GM21390 (cell line): ENCODE data around the gene CR1L.
"Not testable (repeated sequence)": the region's sequence is repeated elsewhere in the genome, so short reads cannot be mapped to it uniquely, and the experiment has no call there.

Experiments used
- ATAC-seq: cut with Tn5 transposase; IDR thresholded peaks from one replicate; pipeline ENCODE4 v1.9.1; 2021; ENCODE audit not compliant: unreplicated experiment

The CR1L gene

DNA sequence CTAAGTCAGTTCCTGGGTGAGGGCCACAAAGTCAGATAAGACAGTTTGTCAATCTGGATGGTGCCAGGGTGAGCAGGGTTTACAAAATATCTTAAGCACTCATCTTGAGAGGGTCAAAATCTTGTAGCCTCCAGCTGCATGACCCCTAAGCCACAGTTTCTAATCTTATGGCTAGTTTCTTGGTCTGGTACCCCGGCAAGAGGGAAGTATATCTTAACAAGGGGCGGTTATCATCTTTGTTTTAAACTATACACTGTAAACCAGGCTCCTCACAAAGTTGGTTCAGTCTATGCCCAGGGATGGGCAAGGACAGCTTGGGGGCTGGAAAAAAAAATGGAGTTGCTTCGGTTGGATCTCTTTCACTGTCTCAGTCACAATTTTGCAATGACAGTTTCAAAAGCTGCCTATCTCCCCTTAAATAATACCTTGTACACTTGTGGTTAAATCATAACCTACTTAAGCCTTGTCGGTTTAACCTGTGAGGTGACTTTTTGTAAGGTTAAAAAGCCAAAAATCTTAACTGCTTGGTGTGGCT, 99.1 kb downstream of the CR1L start:
- no peak for ATAC-seq

DNA sequence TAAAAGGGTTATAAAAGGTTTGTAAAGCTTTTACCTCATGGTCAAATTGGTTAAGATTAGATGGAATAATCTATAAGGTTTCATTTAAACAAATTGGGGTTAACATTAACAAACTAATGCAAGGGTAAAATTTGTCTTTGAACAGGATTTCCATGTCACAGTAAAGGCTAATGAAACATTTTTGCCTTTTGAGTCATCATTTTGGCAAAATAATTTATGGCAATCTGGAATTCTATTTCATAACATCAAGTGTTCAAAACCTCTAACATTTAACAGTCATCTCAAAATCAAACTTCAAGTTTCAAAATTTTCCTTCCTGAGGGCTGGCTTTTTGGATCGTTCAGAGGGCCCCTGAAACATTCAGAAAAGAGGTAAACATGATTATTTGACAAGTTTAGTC, 100.4 kb downstream of the CR1L start:
- no peak for ATAC-seq

DNA sequence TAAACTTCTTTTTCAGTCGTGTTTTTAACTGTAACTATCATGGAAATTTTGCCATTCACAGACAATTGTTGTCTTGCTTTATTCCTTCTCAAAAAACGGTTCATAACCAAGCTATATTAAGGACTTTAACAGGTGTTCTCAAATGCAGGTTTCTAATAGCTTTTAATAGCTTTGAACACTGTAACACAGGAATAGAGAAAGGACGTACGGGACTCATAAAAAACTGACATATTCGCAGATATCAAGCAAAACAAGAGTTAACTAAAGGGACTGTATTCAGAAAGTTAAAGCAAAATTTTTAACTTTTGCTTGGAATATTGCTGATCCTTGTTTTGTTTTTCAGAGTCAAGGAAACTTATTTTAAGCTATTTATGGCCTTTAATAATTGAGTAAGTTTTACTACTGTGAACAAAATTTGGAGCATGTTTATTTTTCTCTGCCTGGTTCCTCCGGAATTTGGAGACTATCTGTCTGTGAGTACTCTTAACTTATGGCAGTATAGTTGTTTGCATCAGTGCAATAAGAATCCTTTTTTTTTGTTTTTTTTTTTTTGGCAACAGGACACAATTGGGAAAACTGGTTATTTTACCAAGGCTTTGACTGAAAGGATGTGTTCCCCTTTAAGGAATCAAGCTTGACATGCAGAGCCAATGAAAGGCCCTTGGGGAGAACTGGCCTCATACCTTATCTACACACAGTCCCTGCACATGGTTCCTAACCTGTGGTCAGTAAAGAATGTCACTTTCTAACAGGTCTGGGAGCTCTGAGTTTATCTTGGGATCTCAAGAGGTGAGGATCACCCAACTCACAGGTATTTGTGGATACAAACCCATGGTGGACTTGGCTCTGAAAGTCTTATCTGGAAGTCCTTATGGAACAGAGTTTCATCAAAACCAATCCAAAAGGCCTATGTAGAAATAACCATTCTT, 101.2 kb downstream of the CR1L start:
- ATAC-seq, result no peak

DNA sequence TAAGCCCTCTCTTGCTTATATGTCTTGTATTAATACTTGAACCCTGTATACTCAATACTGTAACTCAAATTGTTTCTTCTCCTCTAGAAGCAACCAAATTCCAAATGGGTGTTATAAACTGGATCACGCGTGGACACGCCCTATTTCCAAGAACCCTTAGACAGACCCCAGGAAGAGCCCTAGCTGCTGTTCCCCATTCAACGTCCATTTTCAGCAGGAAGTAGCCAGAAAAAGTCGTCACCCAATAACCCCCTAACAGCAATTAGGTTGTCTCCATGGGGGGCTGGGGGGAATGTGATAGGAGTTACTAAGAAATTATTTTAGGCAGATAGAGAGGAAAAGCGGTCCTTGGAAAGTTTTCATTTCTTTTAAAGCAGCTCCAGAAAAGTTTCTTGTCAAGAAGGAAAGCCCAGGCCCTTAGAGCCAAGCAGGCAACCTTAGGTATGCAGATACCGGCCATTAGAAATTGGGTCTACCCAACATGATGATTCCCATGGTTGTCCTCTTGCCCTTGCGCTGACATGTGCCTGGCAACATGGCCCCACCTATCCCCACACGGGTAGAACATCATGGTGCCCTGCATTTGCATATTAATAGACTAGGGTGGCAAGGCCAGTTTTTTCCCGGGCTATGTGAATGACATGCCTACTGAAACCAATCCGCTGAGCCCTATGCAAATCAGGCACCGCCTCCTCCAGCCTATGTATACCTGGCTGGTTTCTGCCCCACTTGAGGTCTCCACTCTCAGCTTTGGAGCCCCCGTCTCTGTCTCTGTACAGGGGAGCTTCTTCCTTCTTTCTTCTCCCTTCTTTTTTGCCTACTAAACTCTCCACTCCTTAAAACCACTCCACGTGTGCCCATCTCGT, 102.9 kb downstream of the CR1L start:
- ATAC-seq, result no peak

DNA sequence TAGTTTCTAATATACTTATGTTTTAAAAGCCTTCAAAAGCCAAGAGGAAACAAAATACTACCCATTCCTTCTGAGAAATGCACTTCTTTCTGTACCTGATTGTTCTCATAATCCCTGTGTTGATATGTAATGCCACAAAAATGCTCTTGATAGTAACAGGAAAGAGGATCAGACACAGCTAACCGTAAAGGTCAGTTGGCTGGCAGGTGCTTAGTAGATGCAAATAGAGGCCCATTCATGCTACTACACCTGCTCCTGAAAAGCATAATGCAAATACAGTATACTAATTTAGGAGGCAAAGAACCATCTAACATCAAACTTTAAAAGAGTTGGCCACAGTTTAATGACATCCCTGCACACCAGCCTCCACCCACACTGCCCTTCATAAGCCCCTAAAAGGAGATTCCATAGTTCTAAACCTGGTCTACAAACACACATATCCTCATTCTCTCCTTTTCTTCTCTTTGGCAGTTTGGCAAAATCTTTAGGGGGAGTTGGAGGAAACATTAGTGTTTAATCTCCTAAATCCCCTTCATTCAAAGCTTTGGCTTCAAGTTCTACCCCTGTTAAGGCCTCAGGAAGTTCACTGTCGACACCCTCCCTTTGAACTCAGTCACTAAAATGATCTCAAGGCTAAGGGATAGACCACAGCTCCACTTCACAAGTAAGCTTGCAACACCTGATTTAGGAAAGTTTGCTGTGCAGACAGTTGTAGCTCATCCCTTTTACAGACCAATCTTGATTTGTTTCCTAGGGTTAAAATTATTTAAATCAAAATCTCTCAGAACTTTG, 104.0 kb downstream of the CR1L start:
- ATAC-seq, result no peak

DNA sequence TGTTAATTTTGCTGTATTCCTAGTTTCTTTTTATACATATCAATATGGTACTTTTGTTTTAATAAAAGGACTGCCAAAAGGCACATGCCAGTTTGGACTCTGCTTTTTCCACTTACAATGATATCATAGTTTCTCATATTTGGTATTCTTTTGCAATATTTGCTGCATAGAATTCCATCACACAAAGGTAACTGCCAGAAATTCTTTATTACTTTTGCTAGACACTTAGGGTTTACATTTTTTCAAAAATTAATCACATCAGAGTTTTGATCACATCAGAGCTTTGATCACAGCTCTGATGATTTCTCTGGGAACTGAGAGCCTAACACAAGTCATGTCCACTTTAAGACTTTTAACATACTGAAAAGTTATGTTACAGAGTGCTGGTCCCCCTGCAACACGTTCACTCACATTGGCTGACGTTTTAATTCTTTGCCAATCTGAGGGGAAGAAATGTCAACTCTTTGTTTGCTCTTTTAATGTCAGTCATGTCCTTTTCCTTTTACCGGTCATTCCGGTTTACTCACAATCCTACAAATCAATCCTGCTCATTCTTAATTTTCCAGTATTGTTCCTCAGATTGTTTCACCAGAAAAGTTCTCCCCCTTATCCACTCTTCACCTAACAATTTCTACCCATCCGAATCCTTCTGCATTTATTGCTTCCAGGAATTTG, 105.8 kb downstream of the CR1L start:
- ATAC-seq, result no peak

DNA sequence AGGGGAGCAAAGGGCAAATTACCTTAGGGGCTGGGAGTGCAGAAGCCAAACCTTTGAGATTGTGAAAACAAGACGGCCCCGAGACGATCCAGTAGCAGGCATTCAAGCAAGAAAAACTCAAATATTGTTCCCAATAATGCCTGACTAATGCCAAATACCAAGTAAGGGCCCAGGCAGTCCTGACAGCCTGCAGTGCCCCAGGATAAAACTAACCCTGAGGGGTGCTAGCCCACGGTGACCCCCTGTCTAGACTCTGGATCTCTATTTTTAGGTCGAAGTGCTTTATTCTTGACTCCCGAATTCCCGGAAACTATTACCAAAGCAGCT, 106.5 kb downstream of the CR1L start:
- ATAC-seq, result peak; percentile 4

DNA sequence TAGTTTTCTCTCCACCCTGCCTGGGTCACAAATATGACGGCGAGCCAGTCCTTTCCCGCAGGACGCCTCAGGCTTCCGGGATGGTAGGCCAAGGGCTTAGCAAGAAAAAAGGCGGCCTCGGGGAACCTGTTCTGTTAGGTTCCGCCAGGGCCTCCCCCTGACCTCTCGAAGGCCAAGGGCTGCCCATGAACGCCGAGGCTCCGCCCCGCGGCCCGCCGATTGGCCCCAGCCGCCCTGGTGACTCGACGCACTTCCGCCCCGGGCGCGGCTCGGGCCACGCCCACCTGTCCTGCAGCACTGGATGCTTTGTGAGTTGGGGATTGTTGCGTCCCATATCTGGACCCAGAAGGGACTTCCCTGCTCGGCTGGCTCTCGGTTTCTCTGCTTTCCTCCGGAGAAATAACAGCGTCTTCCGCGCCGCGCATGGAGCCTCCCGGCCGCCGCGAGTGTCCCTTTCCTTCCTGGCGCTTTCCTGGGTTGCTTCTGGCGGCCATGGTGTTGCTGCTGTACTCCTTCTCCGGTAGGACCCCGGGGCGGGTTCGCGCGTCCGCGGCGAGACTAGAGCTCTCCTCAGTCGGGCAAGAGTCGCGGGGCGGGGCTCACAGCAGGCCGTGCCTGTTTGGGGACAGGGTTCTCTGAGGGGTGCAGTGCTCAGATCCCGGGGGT, 107.0 kb downstream of the CR1L start, which contains the start of gene CD46:
Gene CD46 (plus strand): TSS at position 265 of the 666 bp plus-strand sequence. CDS start 159 bp downstream, at position 424.
- peak; percentile 93 for ATAC-seq

DNA sequence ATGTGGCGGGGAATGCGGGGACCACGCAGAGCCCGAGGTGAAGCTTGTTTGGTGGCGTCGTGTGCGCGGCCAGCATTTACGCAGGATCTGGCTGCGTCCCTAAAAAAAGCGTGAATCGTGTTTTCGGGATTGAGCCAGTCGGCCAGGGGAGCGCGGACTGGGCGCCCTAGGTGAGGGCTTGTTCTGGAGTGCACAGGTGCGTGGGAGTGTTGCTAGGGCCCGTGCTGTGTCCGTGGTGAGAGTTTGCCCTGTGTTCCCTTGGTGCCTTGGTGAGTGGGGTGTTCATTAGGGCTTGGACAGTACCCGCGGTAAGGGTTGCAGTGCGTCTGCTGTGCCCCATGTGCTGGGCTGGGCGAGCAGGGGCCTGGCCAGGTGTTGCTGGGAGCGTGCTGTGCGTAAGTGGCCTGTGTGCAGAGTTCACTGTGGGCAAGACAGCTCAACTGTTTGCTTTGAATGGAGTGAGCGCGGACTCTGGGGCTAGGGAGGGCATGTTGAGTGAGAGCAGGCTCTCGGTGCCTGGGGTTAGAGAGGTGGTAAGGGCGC, 107.6 kb downstream of the CR1L start:
- peak; percentile 25 for ATAC-seq

DNA sequence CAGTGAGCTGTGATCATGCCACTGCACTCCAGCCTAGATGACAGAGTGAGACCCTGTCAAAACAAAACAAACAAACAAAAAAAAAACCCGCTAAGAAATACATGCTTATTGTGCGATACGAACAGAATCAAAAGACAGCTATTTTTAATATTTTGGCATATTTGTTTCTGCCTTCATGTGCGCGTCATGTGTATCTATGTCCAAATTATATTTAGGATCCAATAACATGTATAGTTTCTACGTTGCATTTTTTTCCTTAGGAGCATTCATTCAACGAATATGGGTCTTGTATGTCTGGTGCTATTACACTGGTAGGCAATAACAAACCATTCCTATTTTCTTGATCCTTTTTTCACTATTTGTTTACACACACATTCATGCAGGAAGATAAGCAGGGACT, 108.7 kb downstream of the CR1L start:
- no peak for ATAC-seq

DNA sequence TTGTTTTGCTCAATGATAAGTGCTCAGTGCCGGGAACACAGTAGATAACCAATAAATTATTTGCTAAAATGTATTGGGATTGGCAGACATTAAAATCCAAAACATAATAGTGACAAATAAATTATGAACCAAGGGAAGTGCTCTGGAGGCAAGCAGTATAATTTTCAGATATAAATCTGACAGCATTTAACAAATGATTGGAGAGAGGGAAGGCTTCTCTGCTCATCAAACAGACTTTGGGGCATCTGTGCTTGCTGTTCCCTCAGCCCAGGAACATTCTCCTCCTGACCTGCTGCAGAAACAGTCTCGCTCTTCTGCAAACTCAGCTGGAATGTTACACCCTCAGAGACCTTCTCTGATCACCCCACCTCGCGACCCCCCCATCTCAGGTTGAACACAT, 109.1 kb downstream of the CR1L start:
- no peak for ATAC-seq

DNA sequence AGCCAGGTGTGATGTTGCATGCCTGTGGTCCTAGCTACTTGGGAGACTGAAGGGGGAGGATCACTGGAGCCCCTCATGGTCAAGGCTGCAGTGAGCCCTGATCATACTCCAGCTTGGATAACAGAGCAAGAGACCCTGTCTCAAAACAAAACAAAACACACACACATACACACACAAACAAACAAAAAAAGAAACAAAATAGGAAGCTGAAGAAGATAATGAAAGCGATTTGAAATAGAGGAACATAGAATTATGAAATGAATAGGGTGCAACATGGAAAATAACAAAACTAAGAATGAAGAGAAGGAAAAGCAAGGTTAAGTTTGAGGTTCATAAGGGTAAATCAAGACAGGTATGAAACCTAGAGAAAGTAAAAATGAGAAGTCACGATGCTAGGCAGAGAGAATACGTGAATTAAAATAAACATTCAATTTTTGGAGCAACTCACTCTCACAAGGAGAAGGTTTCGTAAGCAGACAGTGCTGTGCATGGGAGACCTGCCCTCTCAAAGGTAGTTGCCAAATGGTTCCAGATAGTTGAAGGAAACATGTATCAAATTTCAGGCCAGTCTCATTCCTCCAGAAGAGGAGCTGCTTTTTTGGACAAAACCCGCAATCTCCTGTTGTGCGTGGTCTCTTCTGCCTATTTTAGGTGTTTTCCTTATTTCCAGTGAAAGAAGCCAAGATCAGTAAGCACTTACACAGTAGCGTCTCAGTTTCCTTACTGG, 110.2 kb downstream of the CR1L start:
- no peak for ATAC-seq

DNA sequence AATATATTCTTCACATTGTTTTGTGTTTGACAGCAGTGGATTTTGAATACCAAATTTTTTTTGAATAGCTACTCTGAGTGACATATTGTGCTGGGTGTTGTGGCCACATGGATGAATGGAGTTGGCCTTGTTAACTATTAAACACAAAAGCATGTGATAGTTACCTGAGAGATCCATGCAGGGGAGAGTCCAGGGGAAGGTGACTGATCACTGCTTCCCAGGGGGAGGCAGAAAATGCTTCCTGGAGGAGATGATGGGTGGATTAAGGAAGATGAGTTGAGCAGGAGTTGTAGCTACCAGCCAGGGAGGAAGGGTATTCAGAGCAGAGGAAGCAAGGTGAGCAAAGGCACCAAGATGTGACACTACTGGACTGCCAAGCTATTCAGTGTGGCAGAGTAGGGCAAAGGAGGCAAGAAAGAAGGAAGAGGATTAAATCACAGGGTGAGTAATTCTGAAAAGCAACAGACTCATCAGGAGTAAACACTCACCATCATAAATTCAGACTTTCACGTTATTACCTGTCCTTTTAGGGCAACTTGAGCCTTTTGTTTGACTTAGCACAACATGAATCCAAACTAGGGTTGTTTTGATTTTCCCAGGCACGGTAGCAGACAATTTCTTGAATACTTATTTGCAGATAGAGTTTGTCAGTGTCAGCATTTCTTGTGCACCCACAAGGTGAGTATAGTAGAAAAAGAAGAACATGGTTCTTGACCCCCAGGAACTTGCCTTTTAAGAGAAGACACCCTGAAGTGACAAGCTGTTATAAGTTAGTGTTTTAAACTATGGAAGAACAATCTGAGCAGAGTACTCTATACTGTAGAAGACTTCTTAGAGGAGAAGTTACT, 111.1 kb downstream of the CR1L start:
- no peak for ATAC-seq

DNA sequence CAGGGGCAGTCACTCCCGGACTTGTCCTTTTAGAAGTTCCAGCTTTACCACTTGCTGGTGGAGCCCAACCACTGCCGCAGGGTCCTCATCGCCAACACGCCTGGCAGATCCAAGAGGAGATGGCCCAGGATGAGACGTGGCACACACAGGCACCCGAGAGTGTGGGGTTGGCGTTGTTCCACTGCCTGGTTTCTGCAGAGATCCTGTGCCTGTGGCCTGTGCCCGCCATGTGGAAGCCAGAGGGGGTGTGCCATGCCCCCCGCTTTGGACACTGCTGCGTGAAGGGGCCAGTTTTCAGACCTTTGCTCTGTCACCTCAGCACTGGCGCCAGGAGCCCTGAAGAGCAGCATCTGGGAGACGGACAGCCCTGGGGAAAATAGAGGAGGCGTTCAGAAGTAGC, 117.7 kb downstream of the CR1L start:
- no peak for ATAC-seq

DNA sequence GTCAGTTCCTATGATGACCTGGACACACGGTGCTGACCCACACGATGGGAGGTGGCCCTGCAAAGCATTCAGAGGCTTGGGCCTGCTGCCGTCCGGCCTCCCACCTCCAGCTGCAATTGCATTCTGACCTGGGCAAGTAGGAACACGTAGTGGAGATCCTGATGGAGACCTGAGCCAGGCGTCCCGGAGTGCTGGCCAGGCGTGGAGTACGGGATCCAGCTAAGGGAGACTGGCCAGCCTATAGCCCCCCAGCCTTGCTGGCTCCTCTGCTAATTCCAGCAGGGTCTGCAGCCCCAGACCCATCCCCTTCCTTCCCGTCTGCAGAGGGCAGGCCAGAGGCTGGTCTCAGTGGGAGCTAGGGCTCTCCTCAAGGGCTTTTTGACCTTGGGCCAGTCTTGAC, 118.2 kb downstream of the CR1L start:
- no peak for ATAC-seq

DNA sequence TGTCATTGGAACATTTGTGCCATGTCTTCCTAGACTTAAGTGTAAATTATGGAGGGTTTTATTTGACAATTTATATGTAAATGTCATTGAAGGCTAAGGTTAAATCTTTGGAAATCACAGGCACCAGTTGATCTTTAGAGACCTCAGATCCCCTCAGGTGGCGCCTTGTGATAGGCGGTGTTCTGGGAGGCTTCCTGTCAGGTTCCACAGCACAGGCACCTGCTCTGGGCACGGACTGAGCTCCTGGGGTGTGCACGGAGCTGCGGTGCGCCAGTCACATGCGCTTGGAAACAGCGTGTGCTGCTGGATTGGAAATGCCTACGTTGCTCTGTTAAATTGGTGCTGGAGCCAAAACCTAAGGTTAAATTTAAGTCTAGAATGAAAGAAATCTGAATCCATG, 119.0 kb downstream of the CR1L start:
- no peak for ATAC-seq

DNA sequence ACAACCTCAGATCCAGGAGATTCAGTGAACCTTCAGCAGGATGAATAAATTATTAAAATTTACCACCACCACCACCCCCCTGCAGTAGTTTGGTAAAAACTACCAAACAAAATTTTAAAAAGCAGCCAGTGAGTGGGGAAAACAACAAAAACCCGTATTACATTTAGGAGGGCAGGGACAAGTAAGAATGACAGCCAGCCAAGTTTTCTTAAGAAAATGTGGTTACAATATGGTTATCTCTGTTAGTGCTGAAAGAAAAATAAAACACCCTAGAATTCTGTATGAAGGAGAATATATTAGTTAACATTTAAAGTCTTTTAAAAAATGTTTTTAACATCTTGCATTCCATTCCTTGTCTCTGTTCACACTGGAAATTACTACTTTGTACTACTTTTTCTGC, 121.6 kb downstream of the CR1L start:
- no peak for ATAC-seq

DNA sequence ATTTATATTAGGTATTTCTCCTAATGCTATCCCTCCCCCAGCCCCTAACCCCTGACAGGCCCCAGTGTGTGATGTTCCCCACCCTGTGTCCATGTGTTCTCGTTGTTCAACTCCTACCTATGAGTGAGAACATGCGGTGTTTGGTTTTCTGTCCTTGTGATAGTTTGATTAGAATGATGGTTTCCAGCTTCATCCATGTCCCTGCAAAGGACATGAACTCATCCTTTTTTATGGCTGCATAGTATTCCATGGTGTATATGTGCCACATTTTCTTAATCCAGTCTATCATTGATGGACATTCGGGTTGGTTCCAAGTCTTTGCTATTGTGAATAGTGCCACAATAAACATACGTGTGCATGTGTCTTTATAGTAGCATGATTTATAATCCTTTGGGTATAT, 125.6 kb downstream of the CR1L start:
- ATAC-seq, result not testable (repeated sequence)
